COLO829 (cell line): ENCODE data around the gene RCVRN.

Source experiments
- DNase-seq: peaks from one replicate; pipeline ENCODE4 v3.0.0; 2012; ENCODE audit warnings: low spot score

Gene RCVRN

DNA sequence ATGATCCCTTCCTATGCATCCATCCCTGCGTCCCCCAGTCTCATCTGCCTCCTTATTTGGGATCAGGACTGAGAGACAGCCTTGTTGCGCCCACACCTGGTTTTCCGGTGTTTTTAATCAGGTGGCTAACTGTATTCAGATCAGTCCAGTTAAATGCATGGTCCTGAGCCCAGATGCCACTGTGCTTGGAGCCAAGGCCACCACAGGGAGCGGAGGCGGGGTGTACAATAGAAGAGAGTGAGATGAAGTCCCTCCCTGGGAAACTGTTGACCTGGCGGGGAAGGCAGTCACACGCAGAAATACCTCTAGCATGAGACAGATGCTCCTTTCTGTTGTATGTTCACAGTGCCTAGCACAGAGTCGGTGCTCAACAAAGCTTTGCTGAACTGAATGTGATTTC is 6.3 kb downstream of the RCVRN start:
- DNase-seq = no peak

DNA sequence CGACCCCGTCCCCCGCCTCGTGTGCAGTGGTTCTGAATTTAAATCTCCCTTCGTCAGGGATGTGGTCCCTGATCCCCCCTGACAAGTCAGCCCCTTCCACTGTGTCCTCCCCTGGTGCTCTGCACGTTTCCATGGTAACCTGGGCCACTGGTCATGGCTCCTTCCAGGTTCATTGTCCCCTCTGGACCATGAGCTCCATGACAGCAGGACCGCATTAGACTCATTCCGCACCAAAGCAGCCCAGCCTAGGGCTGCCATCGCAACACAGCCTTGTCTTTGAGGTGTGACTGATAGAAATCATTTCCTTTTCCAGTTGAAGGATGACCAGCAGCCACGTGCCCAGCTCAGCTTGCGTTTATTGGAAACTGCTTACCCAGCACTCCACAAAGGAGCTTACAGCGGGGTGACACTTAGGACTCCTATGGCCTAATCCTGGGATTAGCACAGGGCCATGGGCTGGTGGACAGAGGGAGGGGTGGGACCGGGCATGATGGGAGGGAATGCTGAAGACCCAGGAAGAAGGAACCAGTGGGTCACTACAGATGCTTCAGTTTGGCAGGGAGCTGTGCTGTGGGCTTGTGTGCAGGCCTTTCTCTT is 7.6 kb downstream of the RCVRN start:
- DNase-seq = no peak

DNA sequence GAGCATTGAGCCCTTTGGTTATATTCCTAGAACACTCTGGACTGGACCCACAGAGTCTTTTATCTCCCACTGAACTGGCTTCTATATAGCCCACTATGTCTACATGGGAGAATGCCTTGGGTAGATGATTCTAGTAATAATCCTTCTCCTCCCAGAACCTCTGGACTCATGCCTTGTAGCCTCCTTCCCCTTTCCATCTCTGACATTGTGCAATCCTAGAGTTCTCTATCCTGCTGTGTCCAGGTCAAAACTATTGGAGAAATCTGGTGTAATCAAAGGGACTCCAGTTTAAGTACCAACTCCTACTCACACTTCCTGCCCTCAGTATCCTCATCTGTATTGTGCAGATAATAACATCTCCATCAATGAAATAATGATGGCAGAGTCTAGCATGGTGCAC is 9.1 kb downstream of the RCVRN start:
- no peak for DNase-seq

DNA sequence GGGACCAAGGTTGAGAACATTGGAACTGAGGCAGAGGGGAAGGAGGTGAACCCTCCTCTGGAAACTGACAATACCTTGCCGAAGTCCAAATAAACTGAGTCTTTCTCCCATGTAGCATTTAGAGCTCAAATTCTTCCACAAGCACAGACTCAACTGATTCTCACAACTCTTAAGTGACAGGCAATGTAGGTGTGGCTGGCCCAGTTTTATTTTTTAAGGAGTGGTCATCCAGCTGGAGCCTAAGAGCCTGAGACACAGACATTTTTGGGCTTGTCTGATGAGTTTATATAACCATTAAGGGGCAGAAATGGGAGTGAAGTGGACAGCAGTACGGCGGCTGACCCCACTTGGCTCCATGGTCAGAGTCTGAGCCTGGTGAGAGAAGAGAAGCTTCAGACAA is 10.8 kb downstream of the RCVRN start:
- DNase-seq = no peak

DNA sequence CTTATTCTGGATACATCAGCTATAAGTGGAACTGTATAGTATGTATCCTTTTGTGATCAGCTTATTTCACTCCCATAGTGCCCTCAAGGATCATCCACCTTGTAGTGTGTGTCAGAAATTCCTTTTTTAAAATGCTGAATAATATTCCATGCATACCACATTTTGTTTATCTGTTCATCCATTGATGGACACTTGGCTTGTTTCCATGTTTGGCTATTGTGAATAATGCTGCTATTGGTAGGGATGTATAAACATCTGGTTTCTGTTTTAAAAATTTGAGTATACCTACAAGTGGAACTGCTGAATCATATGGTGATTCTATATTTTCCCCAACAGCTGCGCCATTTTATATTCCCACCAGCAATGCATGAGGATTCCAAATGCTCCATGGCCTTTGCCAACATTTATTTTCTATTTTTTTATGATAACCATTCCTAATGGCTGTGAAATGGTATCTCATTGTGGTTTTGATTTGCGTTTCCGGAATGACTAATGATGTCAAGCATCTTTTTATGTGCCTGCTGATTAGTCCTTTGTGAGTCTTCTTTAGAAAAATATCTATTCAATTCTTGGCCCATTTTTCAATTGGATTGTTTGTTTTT is 11.6 kb downstream of the RCVRN start:
- DNase-seq = no peak

DNA sequence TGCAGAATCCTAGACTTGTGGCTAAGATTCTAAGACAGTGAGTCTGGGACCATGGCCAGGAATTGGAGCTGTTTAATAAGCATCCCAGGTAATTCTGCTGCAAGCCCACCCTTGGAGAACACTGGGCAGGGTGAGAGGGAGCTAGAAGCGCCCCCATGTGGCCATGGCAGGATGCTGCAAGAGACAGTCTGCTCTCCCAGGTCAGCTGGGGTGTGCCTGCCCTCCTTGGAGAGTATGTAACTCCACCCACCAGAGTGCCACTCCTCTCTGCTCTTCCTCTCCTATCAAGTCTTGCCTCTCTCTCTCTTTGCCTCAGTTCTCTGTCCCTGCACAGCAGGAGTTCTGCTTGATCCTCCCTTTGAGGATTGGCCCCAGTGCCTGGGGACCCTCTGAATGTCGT is 14.9 kb downstream of the RCVRN start:
- peak; percentile 69 for DNase-seq

DNA sequence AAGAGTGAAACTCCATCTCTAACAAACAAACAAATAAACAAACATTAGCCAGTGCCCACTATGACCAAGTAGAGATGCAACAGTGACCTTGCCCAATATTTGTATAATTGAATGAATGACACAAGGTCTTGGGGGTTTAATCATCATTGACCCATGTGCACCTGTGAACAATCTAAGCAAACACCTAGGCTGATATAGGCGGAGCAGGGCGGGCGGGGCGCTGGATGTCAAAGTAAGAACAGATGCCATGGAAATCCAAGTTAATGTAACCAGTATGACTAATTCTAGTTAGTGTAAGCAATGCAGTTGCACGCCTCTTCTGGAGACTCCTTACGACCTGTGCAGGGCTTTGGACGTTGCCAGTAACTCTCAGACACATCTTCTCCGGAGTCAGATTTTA is 17.6 kb downstream of the RCVRN start:
- no peak for DNase-seq

DNA sequence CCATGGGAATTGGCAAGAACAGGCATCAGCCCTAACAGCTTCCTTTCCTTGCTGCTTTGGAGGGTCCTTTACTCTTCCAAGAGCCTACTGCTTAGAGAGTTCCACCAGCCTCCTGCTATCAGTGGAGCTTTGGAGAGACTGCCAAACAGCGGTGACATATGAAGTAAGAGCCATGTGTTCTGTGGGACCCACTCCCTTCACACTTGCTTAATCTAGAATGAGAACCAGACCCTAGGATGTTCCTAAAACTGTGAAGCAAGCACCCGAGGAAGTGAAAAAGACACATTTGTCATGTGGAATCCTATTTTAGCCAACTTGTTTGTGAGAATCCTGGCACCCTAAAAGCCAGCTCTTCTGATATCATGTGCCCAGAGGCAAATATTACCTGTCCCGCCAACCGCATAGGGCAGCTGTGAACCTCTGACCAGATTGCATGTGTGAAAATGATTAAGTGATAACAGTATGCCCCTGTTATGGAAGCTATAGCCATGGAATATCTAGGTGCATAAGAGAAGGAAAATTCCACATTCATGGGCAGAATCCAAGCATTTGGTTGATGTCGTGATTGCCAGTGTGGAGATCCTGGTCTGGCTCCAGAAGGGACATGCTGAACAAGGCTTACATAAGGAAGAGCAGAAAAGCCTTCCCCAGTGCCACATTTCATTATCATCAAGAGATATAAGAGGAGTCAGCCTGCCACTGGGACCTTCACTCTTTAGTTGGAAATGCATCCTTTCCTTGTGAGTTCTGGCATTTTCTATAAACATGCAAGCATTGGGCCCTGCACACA is 18.7 kb downstream of the RCVRN start:
- no peak for DNase-seq

DNA sequence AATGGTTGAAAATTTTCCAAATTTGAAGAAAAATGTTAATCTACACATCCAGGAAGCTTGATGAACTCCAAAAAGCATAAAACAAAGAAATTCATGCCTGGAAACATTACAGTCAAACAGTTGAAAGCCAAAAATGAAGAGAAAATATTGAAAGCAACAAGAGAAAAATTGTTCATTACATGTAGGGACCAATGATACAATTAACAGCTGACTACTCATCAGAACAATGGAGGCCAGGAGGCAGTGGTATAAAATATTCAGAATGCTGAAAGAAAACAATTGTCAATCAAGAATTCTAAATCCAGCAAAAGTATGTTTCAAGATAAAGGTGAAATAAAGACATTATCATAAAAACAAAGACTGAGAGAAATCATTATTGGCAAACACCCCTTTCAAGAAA is 21.6 kb downstream of the RCVRN start:
- DNase-seq = no peak

DNA sequence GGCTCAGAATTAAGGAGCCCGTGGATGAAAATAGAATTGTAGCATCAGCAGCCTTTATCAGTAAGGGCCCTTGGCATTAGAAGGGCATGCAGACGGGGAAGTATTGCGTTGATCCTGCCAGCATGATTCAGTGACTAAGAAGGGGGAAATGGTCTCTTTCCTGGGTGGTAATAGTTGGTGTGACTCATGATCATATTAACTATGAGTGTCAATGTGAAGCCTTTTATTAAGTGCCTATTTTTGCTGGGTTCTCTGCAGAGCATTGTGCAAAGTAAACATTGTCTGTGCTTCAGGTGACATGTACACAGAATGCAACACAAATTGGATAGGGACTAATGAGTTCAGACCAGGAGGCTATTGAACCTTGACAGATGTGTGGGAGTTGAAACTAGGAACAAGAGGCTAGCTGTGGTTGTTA is 24.5 kb downstream of the RCVRN start:
- peak; percentile 78 for DNase-seq

DNA sequence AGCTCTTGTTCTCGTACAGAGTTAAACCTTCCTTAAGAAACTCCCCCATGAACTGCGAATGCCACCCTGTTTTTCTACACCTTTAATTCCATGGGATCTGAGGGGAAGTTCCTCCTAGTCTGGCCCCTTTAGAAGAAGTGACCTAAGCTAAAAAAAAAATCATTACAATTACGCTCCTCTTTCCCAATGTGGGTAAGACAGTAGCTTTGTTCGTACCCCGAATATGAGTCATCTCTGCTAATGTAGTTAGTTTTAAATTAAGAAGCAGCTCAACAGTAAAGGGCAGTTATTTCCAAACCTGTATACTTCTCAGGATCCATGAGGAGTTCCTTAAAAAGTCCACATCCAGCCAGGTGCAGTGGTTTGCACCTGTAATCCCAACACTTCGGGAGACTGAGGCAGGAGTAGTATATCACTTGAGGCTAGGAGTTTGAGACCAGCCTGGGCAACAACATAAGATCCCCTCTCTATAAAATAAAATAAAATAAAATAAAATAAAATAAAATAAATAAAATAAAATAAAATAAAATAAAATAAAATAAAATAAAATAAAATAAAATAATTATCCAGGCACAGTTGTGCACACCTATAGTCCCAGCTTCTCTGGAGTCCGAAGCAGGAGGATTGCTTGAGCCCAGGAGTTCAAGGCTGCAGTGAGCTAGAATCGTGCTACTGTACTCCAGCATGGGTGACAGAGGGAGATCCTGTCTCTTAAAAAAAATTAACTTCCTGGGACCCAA is 26.1 kb downstream of the RCVRN start:
- peak; percentile 71 for DNase-seq

DNA sequence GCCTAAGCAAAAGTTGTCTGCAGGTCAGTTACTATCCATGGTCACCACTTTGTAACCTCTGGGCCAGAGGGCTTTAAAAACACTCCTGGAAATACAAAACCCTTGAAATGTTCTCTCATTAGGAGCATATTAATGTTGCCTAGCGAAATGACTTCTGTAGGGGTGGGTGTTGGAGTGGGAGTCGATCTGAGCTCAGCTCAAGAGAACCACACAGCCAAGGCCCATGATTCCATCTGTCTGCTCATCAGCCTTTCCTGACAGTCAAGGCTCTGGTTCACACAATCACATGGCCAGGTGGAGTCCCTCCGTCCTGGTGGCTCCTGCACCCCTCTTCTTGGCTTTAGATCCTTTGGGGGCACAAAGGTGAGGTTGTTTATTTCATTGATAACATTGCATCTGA is 26.7 kb downstream of the RCVRN start:
- DNase-seq = no peak

DNA sequence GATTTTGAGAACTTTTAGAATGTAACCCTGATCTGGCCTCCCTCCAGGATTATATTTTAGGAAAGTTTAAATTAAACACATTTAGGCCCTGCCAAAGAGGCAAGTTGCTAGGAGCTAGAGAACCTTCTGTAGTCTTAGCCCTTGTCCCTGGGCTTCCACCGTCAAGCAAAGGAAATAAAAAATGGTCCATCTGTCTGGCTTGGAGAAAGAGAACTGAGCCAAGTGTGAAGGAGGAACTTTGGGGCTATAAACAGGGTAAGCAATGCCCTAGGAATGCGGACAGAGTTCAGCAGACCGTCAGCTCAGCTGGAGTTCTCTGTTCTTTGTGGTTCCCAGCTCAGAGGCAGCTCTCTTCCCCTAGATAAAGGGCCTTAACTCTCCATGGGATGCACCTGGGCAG is 29.6 kb downstream of the RCVRN start:
- no peak for DNase-seq

DNA sequence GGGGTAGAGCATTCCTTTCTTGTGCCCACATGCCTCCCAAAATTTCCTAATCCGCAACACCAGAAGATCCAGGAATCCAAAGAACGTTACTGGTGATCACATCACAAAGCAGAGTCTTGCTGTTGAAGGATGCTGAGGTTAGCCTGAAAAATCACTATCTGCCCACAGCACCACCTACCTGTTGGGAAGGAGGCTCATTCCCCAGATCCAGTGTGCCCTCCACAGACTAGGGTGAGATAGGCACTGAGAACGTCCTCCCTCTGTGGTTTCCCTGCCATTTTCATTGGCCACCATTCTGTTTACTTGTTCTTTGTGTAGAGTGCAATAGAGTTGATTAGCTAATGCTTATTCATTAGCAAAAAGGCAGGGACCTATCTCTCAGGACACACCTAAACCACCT is 30.3 kb downstream of the RCVRN start:
- DNase-seq = no peak

DNA sequence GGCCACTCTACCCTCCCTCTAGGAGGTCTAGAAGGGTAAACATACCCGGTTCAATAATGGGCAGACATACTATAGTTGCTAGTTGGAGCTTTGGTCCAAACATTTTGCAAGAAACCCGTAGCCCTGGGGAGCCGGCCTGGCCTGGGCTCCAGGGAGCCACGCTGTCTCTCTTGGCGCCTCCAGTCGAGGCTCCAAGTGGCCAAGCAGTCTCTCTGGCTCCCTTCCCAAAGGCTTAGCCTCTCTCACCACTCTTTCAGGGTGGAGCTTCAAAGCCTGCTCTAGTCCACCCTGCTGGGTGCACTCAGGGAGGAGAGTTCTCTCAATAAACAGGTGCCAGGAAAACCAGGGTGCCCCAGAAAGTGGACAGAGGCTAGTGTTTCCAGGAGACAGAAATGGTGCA is 32.2 kb downstream of the RCVRN start:
- DNase-seq = no peak

DNA sequence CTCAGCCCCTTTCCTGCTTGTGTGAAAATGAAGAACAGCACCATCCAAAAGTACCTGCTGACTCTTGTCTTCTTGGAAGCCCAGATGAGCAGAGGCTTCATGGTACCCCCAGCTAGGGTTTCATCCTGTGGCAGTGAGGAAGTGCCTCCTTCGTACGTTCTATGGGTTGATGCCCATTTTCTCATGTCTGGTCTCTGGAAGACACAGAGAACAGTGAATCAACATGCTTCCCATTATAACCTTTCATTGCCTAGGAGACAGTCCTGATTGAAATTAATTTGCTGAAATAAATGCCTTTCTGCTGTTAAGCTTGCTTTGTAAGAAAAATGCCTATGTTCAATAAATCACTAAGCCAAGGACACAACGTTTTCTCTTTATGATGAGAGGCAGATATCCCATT is 36.5 kb downstream of the RCVRN start:
- no peak for DNase-seq

DNA sequence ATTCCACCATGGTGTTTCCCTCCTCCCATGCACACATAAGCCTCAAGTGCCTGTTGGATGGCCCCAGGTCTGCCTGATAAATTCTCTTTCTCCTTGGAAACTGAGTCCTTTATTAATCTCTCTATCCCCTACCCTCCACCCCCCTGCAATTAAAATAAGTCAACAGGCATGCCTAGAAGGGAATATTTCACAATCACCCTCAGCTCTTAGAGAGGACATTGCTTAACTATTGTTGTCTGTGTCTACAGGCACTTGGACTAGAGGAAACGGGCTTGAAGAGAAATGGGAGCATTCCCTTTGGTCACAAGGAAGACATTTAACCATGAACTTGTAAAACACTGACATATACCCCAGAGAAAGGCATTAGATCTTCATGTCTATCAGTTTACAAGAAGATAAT is 39.5 kb downstream of the RCVRN start:
- DNase-seq = no peak

DNA sequence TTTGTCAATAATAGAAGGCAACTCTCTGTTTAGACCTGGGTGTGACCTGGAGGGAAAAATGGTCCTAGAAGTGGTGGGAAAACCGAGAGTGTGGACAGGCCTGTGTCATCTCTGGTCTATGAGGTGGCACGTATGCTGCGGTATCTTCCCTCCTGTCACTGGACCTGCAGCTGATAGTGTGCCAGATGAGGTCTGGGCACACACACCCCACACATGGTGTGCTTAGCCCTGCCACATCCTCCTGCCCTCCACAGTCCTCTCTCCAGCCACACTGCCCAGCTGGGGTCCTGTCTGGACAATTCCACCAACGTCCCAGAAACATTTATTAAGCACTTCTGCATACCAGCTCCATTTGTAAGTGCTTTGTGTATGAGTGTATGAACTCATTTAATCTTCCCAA is 42.1 kb downstream of the RCVRN start:
- no peak for DNase-seq

DNA sequence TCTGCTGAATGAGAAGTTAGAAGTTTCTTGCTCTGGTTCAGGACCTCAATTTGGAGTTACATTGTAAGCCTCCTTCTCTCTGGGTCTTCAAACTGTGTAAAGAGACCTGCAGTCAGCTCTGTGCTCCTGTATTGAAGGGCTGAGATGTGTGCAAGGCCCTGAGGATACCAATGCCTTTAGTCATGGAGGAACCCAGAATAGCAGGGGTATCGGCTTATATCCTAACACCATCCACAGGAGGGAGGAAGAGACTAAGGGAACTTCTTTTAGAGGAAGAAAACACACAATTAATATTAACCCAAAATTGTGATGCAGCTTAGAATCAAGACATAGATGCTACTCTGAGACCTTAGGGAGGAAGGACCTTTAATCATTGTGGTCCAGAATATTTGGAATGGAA is 42.9 kb downstream of the RCVRN start:
- DNase-seq = no peak

DNA sequence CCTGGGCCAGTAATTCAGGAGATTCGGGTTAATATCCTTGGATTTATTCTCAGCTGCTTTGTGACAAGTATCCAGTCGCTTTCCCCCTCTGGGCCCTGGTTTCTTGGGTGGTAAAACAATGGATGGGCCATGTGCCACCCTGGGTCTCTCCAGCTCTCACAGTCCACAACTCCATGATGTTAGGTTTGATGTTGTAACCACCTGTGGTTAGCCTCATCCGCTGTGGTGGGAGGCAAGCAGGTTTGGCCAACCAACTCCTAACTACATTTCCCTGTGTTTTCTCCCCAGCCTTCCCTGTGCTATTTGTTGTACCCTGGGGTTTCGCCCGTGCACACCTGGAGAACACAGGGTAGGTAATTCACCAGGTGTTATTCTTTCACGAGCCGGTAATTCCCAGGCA is 44.2 kb downstream of the RCVRN start:
- DNase-seq = no peak

DNA sequence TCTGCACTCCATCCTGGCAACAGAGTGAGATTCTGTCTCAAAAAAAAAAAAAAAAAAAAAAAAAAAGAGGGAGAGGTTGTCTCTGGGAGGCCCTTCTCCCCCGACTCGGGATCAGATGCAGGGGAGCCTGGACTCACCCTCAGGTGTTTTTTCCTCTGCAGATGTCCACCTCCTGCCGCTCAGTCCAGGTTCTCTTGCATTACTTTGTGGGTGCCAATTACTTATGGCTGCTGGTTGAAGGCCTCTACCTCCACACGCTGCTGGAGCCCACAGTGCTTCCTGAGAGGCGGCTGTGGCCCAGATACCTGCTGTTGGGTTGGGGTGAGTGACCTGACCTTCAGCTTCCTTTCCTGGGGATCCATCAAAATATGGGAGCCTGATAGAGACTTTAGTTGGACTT is 45.3 kb downstream of the RCVRN start:
- no peak for DNase-seq

DNA sequence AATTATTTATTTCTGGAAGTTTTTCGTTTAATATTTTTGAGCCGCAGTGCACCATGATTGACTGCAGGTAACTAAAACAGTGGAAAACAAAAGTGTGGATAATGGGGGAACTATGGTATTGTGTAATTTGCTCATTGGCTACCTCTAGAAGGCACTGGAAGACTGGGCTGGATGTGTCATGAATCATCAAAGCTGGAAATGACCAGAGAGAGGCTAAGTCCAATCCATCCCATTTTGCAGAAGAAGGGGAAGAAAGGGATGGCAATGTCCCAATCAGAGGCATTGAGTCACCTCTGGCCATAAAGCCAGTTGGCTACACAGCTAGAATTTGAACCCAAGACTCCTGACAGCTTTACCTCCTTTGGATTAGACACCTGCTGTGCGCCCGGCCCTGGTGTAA is 50.0 kb downstream of the RCVRN start:
- DNase-seq = no peak

DNA sequence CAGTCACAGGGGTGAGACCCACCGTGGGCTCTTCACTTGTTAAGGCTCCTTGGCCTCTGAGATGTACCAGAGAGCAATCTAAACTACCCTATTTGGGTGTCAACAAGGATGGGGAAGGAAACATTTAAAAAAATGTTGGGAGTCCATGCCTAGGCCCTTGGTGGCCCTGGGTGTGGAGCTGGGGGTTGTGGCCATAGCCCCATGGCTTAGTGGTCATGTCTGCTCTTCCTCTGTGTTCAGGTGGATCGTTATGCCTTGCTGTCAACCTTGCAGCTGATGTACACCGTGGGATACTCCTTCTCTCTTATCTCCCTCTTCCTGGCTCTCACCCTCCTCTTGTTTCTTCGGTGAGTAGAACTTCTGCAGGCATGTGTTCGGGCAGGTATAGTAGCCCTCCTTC is 50.8 kb downstream of the RCVRN start:
- no peak for DNase-seq
